Lung (tissue), 13 donors: ENCODE data around the gene NSA2. TPM values are rescaled to one million over a fixed set of nuclear protein-coding genes. Genes with fewer than 3 reads are reported as not detected.

Experiments
- ATAC-seq: fragments of 200-7000 bp; cut with Tn5 transposase; one replicate; pipeline ENCODE4 v1.9.1; 2020; ENCODE audit warnings: moderate number of reproducible peaks; ENCODE audit not compliant: insufficient read depth, low FRiP score
- DNase-seq, 3 donors: peaks; one replicate each; pipeline ENCODE4 v3.0.0-alpha.2; 2013 to 2017
- H3K27ac ChIP-seq, 2 donors: one replicate each; pipeline ENCODE4 v1.5.1; 2013; ENCODE audit warnings: mild to moderate bottlenecking in 2 of 2, moderate library complexity in 2 of 2, control low read depth in 1 of 2, inconsistent platforms in 1 of 2, low read depth in 1 of 2, low read length in 1 of 2
- H3K27me3 ChIP-seq, 3 donors: one replicate each; pipeline ENCODE4 v1.5.1; 2013; ENCODE audit warnings: low read length in 2 of 3; ENCODE audit not compliant: control insufficient read depth in 3 of 3, insufficient read depth in 3 of 3
- H3K36me3 ChIP-seq, 4 donors: one replicate each; pipeline ENCODE4 v1.5.1; 2013; ENCODE audit warnings: low read length in 4 of 4, mild to moderate bottlenecking in 1 of 4, moderate library complexity in 1 of 4; ENCODE audit not compliant: control insufficient read depth in 4 of 4, insufficient read depth in 4 of 4
- H3K4me1 ChIP-seq, 5 donors: one replicate each; pipeline ENCODE4 v1.5.1; 2013; ENCODE audit warnings: low read length in 5 of 5, mild to moderate bottlenecking in 2 of 5, moderate library complexity in 1 of 5; ENCODE audit not compliant: control insufficient read depth in 5 of 5, insufficient read depth in 5 of 5
- H3K4me3 ChIP-seq: one replicate; pipeline ENCODE4 v1.5.1; 2013; ENCODE audit warnings: mild to moderate bottlenecking, control low read depth, moderate library complexity
- H3K9ac ChIP-seq, 2 donors: one replicate each; pipeline ENCODE4 v1.5.1; 2013; ENCODE audit warnings: low read length in 2 of 2, control low read depth in 1 of 2; ENCODE audit not compliant: insufficient read depth in 1 of 2
- H3K9me3 ChIP-seq, 4 donors: one replicate each; pipeline ENCODE4 v1.5.1; 2013; ENCODE audit warnings: low read length in 3 of 4, mild to moderate bottlenecking in 1 of 4, moderate library complexity in 1 of 4; ENCODE audit not compliant: control insufficient read depth in 4 of 4, insufficient read depth in 3 of 4
- CTCF ChIP-seq: IDR thresholded peaks from 2 replicates; pipeline ENCODE4 v1.5.1; 2012; ENCODE audit warnings: mild to moderate bottlenecking; ENCODE audit errors: control extremely low read depth, extremely low read depth
- WGBS, 2 donors: extraction: QIAGEN DNeasy Blood & Tissue Kit; methylation state at CpG; one replicate each; pipeline ENCODE4 v1.1.7; 2013; 5-methylcytosine and 5-hydroxymethylcytosine counted together
- polyA plus RNA-seq, 2 donors: library from polyadenylated mRNA; stranded (reverse); fragments of 200-250 nt; gene quantifications; one replicate each; pipeline ENCODE4 v1.2.1, GENCODE V29; 2013
- small RNA-seq: library from RNA; depleted of rRNA; stranded (forward); fragments of <200 nt; gene quantifications from one replicate; pipeline ENCODE3, GENCODE V24; 2014; ENCODE audit warnings: low replicate concordance
- total RNA-seq, 2 donors: library from RNA; depleted of rRNA in 1 of 2; stranded (reverse); fragments of >200 nt in 1 of 2; gene quantifications; one replicate each; pipeline ENCODE4 v1.2.1, GENCODE V29; 2014 to 2021
- donor health status: control.
- donor health status: control.
- donor health status: Bipolar disorder and iron deficiency.
- donor health status: healthy.
- donor health status: DM: yes; HTN: yes; CAD: no.

NSA2 gene
- total and polyA plus RNA-seq, 4 donors = 34.4 to 85.6 (median 72.5) TPM

GRCh38 chr5:74816875-74817274 is 49.8 kb downstream of the NSA2 start:
- Histone ChIP-seq H3K9me3 (no peaks in the 10 kb centered on the region), H3K27me3 (no peaks in the 10 kb centered on the region), H3K9ac (no peak overlapping the region), H3K36me3 (no peaks in the 10 kb centered on the region), H3K4me1 (no peaks in the 10 kb centered on the region), H3K4me3 (no peak overlapping the region), H3K27ac (no peak overlapping the region)
- ATAC-seq (no peak), DNase-seq (no peak)
- TF ChIP-seq CTCF = no peak
- WGBS, 2 donors = 45 to 48% methylated on average over 1 of the region's 1 CpG

DNA sequence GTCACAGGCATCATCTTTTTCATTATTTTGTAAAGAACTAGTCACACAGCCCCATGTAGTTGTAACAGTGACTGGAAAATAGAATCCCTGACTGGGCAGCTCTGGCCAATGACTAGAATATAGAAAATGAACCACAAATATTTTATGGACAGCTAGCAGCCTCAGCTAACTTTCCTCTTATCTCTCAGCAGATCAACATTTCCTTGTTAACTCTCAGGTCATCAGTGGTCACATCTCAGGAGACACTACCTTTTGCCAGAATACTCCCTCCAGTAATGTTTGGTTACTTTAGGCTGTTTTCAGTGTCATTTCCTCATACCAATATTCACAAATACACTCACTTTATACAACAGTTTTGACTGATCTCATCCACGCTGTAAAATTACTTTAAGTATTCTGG is 55.2 kb downstream of the NSA2 start:
- Histone ChIP-seq H3K36me3 (no peaks in the 10 kb centered on the region), H3K4me3 (no peak overlapping the region), H3K27me3 (no peaks in the 10 kb centered on the region), H3K9me3 (no peaks in the 10 kb centered on the region), H3K4me1 (no peaks in the 10 kb centered on the region), H3K27ac (no peak overlapping the region), H3K9ac (no peak overlapping the region)
- DNase-seq (no peak), ATAC-seq (no peak)
- no peak for TF ChIP-seq CTCF
- 94 to 95% methylated on average over 1 of the region's 1 CpG for WGBS, 2 donors

- no peak for ATAC-seq
- TF ChIP-seq CTCF = no peak
- 88 to 90% methylated on average over 7 of the region's 7 CpGs for WGBS, 2 donors
Measured at GRCh38 chr5:74829413-74829812, 62.4 kb downstream of the NSA2 start.

More at GRCh38 chr5:74829413-74829812, 62.4 kb downstream of the NSA2 start:
- Histone ChIP-seq H3K27ac (no peak overlapping the region), H3K9me3 (no peaks in the 10 kb centered on the region), H3K9ac (no peak overlapping the region), H3K4me3 (no peak overlapping the region), H3K4me1 (no peaks in the 10 kb centered on the region), H3K27me3 (no peaks in the 10 kb centered on the region), H3K36me3 (no peaks in the 10 kb centered on the region)
- DNase-seq = no peak

Small RNAs within 50 kb of the gene (small RNA-seq; reads per million reads assigned to genes)
- not detected for gene RNU6-658P

Other genes with a start within 250 kb of the NSA2 start
- gene ENC1, start 126.5 kb upstream of the NSA2 start, total RNA-seq = 10 to 100 TPM; 26.4 to 31.5 TPM
- 10 to 100 TPM in 1 of 2 donors, 1 to 10 TPM in 1; 6.8 to 10.2 TPM for gene ENC1, start 126.5 kb upstream of the NSA2 start, polyA plus RNA-seq
- gene HEXB, start 82.0 kb upstream of the NSA2 start, total RNA-seq = 100 to 1,000 TPM in 1 of 2 donors, 10 to 100 TPM in 1; 88.9 to 163 TPM
- 100 to 1,000 TPM; 143 to 170 TPM for gene HEXB, start 82.0 kb upstream of the NSA2 start, polyA plus RNA-seq
- gene GFM2, start 132 bp upstream of the NSA2 start, total RNA-seq = 10 to 100 TPM; 21.6 to 45.7 TPM
- 10 to 100 TPM; 13.0 to 21.4 TPM for gene GFM2, start 132 bp upstream of the NSA2 start, polyA plus RNA-seq
- gene FAM169A, start 99.1 kb downstream of the NSA2 start, total RNA-seq = 1 to 10 TPM; 2.3 to 2.8 TPM
- under 1 TPM; 0.25 to 0.30 TPM for gene FAM169A, start 99.1 kb downstream of the NSA2 start, polyA plus RNA-seq